Sigmoid colon (tissue), 4 donors: Measurements from ENCODE around the gene PPP4R3B.

Source experiments
- POLR2A ChIP-seq, 2 donors: fragments of 450-650 bp; IDR thresholded peaks; one replicate each; pipeline ENCODE4 v1.6.1; 2016; ENCODE audit warnings: antibody characterized with exemption in 2 of 2, mild to moderate bottlenecking in 2 of 2, moderate library complexity in 2 of 2
- POLR2AphosphoS5 ChIP-seq, 4 donors: sonication (generic); formaldehyde crosslinking; IDR thresholded peaks; one replicate each; pipeline ENCODE4 v1.6.1; 2017; ENCODE audit warnings: antibody characterized with exemption in 4 of 4
- TF ChIP-seq, protein P1 (sequence below), 4 experiments: fragments of 450-650 bp in 3 of 4; fragments of 200-600 bp in 1 of 4; IDR thresholded peaks; one replicate each; pipeline ENCODE4 v1.5.1; 2016 to 2019; ENCODE audit warnings: antibody characterized with exemption in 4 of 4, mild to moderate bottlenecking in 3 of 4, moderate library complexity in 2 of 4

DNA sequence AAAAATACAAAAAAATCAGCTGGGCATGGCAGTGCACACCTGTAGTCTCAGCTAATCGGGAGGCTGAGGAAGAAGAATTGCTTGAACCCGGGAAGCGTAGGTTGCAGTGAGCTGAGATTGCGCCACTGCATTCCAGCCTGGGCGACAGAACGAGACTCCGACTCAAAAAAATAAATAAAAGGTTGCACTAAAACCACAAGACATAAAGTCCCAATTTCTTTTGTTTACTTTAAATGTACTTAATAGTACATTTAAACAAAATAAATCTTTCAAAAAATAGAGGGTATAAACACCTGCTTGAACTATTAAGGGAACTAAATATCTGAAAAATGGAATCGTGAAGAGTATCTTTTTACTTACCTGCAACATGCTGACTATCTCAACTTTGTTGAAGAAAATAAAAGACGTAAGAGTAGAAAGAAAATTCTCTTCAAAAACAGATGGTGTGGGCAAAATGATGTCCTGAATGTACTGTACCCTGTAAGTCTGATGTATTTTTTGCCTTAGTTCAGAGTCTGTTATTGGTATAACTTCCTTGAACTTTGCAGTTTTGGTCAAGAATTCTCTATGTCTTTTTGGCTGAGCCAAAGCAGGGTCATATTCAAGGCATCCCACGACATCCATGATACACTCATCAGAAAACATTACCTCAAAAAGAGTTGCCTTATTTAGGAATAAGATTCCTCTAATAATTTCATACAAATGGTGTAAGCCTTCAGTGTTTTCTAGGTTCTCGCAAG is 19.2 kb downstream of the PPP4R3B start:
- TF ChIP-seq, protein P1, sequence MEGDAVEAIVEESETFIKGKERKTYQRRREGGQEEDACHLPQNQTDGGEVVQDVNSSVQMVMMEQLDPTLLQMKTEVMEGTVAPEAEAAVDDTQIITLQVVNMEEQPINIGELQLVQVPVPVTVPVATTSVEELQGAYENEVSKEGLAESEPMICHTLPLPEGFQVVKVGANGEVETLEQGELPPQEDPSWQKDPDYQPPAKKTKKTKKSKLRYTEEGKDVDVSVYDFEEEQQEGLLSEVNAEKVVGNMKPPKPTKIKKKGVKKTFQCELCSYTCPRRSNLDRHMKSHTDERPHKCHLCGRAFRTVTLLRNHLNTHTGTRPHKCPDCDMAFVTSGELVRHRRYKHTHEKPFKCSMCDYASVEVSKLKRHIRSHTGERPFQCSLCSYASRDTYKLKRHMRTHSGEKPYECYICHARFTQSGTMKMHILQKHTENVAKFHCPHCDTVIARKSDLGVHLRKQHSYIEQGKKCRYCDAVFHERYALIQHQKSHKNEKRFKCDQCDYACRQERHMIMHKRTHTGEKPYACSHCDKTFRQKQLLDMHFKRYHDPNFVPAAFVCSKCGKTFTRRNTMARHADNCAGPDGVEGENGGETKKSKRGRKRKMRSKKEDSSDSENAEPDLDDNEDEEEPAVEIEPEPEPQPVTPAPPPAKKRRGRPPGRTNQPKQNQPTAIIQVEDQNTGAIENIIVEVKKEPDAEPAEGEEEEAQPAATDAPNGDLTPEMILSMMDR (IDR thresholded peaks at IDR 0.05) = no peak
- TF ChIP-seq POLR2A (IDR thresholded peaks at IDR 0.05) = no peak
- no peak for TF ChIP-seq POLR2AphosphoS5 (IDR thresholded peaks at IDR 0.05)
